IPS DF 6.9 (cell line): ENCODE measurements around the gene CSTPP1.

Experiments used
- DNase-seq: peaks from one replicate; pipeline ENCODE4 v3.0.0-alpha.2; 2013; ENCODE audit warnings: low read depth, low spot score
- H3K27ac ChIP-seq: one replicate; pipeline ENCODE4 v1.5.1; 2013; ENCODE audit warnings: low read length, control low read depth
- H3K27me3 ChIP-seq: 2 replicates; pipeline ENCODE4 v1.6.1; 2013; ENCODE audit warnings: mild to moderate bottlenecking, low read length; ENCODE audit not compliant: control insufficient read depth, insufficient read depth
- H3K36me3 ChIP-seq: 2 replicates; pipeline ENCODE4 v1.6.1; 2013; ENCODE audit warnings: low read length; ENCODE audit not compliant: control insufficient read depth, insufficient read depth
- H3K4me1 ChIP-seq: 2 replicates; pipeline ENCODE4 v1.6.1; 2013; ENCODE audit warnings: low read length; ENCODE audit not compliant: control insufficient read depth, insufficient read depth
- H3K4me3 ChIP-seq: 2 replicates; pipeline ENCODE4 v1.5.1; 2013; ENCODE audit warnings: mild to moderate bottlenecking, low read length
- H3K9me3 ChIP-seq: 2 replicates; pipeline ENCODE4 v1.6.1; 2013; ENCODE audit warnings: low read length, inconsistent platforms; ENCODE audit not compliant: control insufficient read depth, insufficient read depth
- WGBS: extraction: QIAGEN DNeasy Blood & Tissue Kit; methylation state at CpG from one replicate; pipeline ENCODE4 v1.1.7; 2013; ENCODE audit warnings: mixed read lengths, missing lambda C conversion rate; ENCODE audit not compliant: insufficient read length, insufficient coverage; 5-methylcytosine and 5-hydroxymethylcytosine counted together

Gene CSTPP1

DNA sequence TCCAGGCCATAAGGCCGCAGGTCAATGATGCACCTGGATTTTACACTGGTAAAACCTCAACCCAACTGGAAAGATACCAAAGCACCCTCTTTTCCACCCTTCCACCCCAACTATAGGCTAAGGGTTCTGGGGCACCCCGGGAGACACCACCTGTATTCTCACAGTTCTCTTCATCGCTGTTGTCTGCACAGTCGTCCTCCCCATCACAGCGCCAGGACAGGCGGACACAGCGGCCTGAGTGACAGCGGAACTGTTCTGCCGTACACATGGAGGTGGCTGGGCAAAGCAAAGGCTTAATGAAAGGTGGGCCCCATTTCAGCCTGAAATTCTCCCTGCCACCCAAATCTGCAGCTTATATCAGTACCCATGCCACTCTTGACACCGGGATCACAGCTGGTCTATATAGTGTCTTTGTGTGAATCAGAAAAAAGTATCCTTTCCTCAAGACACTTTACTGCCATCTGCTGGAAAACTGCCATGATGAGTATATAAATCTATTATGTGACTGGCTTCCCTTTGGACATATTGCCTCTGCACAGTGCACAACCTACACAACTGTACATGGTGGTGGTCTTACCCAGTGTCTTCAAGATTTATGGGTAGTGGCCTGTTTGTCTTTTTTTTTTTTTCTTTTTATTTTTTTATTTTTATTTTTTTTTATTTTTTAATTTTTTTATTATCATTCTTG is 39.7 kb upstream of the CSTPP1 start:
- H3K4me1 ChIP-seq: no peaks in the 10 kb centered on the region
- no peak overlapping the region for H3K27ac ChIP-seq
- H3K9me3 ChIP-seq: no peaks in the 10 kb centered on the region
- peaks cover 29% of the 10 kb centered on the region for H3K36me3 ChIP-seq
- no peak overlapping the region for H3K4me3 ChIP-seq
- H3K27me3 ChIP-seq: no peaks in the 10 kb centered on the region
- WGBS: no CpG with 5 or more reads among the region's 10 CpGs
- no peak for DNase-seq

DNA sequence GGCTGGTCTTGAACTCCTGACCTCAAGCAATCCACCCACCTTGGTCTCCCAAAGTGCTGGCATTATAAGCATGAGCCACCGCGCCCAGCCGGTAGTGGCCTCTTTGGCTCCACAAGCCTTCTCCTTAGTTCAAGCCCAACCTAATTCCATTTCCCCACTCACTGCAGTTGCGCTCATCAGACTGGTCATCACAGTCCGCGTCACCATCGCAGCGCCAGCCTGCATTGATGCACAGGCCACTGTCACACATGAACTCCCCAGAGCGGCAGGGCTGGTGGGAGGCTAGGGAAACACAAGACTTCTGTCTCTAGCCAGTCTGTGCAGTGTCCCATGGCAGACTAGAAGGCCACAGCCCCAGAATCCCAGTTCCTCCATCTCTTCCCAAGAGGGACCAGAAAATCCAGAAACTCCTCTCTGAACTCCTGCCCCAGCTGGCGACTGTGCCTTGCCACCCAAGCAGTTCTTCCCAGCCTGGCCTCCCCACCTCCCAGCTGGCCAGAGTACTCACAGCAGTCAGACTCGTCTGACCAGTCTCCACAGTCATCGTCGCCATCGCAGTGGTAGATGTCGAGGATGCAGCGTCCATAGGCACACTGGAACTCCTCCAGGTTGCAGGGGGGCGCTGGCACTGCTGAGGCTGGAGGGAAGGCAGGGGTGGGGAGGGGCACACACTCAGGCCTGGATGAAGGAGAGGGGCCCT is 38.0 kb upstream of the CSTPP1 start:
- Histone ChIP-seq H3K36me3 (peaks cover 29% of the 10 kb centered on the region), H3K27me3 (no peaks in the 10 kb centered on the region)
- no CpG with 5 or more reads among the region's 17 CpGs for WGBS

DNA sequence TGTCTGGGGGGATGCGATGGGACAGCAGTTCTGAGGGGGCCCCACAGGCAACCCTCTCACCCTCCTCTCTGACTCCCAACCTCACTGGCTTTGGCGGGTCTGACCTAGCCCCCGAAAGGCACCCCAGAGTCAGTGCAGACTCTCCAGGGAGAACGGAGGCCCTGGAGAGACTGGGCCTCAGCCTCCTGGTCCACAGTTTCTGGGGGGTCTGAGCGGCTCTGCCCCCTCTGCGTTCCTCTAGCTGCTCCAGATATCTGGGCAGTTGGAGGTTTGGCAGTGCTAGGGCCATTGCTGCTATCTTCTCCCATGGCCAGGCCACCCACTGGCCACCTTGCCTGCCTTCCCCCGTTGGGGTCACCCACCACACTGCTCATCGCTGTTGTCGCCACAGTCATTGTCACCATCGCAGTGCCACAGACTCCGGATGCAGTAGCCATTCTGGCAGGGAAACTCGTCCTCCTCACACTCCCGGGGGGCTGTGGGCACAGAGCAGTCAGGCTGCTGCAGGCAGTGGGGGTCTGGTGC is 37.0 kb upstream of the CSTPP1 start:
- Histone ChIP-seq H3K27me3 (no peaks in the 10 kb centered on the region), H3K4me1 (peaks cover 3% of the 10 kb centered on the region; the same call in 1 of the 2 replicates), H3K36me3 (peaks cover 26% of the 10 kb centered on the region), H3K27ac (no peak overlapping the region), H3K4me3 (no peak overlapping the region), H3K9me3 (no peaks in the 10 kb centered on the region)
- DNase-seq: no peak
- WGBS: no CpG with 5 or more reads among the region's 13 CpGs

More for the DNA sequence above, 38.0 kb upstream of the CSTPP1 start:
- Histone ChIP-seq H3K27ac (no peak overlapping the region), H3K4me1 (no peaks in the 10 kb centered on the region), H3K4me3 (no peak overlapping the region), H3K9me3 (no peaks in the 10 kb centered on the region)
- DNase-seq: no peak

DNA sequence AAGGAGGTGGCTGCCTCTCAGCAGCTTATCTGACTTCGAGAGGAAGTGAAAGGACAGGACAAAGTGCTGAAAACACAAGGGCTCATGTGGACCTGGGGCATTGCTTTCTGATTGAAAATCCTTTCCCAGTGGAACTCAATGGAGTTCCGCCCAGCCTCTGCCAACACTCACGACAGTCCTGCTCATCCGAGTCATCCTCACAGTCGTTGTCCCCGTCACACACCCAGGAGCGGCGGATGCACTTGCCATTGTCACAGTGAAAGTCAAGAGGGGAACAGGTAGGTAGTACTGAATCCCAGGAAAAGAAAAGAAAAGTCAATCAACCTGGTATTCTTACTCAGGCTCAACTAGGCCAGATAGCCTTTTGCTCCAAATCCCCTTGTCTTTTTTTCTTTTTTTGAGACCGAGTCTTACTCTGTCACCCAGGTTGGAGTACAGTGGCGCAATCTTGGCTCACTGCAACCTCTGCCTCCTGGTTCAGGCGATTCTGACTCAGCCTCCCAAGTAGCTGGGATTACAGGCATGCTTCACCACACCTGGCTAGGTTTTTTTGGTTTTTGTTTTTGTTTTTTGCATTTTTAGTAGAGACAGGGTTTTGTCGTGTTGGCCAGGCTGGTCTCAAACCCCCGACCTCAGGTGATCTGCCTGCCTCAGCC is 36.3 kb upstream of the CSTPP1 start:
- H3K4me1 ChIP-seq: peaks cover 5% of the 10 kb centered on the region; the same call in 1 of the 2 replicates
- H3K9me3 ChIP-seq: no peaks in the 10 kb centered on the region
- no peak for DNase-seq
- H3K27me3 ChIP-seq: no peaks in the 10 kb centered on the region
- no peak overlapping the region for H3K4me3 ChIP-seq
- peaks cover 21% of the 10 kb centered on the region for H3K36me3 ChIP-seq
- WGBS: no CpG with 5 or more reads among the region's 13 CpGs
- no peak overlapping the region for H3K27ac ChIP-seq

DNA sequence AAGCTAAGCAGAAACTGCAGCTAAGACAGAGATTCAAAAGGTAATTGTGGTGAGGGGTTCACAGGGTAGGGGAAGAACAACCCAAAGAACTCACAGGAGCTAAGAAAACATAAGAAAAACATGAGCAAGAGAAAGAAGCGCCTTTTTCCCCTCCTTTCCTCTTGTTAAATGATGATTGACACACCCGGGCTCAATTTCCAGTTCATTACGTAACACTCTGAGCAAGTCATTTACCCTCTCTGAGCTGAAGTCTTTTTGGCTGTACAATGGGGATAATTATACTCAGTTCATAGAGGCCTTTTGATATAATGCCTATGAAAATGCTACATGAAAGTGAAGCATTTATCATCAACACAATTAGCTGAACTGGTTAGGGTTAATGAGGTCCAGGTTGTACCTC is 35.4 kb upstream of the CSTPP1 start:
- WGBS: no CpG with 5 or more reads among the region's 3 CpGs
- no peak for DNase-seq

DNA sequence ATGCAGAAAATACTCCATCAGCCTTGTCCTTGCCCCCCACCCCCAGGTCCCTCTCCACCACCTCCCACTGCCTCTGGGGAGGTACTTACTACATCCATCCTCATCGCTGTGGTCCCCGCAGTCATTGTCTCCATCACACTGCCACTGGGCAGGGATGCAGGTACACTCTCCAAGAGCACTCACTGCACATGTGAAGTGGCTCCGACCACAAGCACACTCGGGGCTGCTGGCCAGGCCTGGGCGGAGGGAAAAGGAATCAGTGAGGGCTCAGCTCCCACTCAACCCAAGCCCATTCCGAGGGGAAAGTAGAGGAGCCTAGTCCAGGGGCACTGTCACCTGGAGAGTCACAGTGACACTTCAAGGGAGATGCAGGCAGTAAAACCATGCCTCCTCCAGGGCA is 33.9 kb upstream of the CSTPP1 start:
- Histone ChIP-seq H3K27ac (no peak overlapping the region), H3K36me3 (peaks cover 16% of the 10 kb centered on the region), H3K9me3 (no peaks in the 10 kb centered on the region), H3K4me1 (peaks cover 5% of the 10 kb centered on the region; the same call in 1 of the 2 replicates), H3K4me3 (no peak overlapping the region), H3K27me3 (no peaks in the 10 kb centered on the region)
- DNase-seq: no peak
- WGBS: no CpG with 5 or more reads among the region's 6 CpGs

More for the DNA sequence above, 35.4 kb upstream of the CSTPP1 start:
- H3K4me3 ChIP-seq: no peak overlapping the region
- peaks cover 16% of the 10 kb centered on the region for H3K36me3 ChIP-seq
- H3K27me3 ChIP-seq: no peaks in the 10 kb centered on the region
- H3K4me1 ChIP-seq: peaks cover 5% of the 10 kb centered on the region; the same call in 1 of the 2 replicates
- H3K27ac ChIP-seq: no peak overlapping the region
- no peaks in the 10 kb centered on the region for H3K9me3 ChIP-seq

DNA sequence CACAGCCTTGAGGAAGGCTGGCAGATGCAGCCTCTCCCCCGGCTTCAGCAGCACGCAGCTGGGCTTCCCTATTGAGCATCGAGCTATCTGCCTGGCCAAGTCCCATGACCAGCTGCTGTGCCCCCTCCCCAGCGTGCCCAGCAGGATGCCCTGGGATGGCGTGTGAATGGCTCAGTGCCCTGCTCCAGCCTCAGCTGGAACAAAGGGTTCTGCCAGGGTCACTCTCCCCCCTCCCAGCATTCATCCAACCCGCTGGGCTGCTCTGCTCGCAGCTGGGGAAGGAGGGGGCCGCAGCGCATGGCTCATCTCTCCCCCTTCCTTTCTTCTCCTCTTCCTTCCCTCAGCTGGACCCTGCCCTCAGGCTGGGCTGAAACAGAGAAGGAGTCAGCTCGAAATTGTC is 32.7 kb upstream of the CSTPP1 start:
- Histone ChIP-seq H3K36me3 (peaks cover 11% of the 10 kb centered on the region; the same call in 1 of the 2 replicates), H3K4me1 (peaks cover 5% of the 10 kb centered on the region; the same call in 1 of the 2 replicates), H3K9me3 (no peaks in the 10 kb centered on the region), H3K27me3 (no peaks in the 10 kb centered on the region), H3K27ac (no peak overlapping the region), H3K4me3 (no peak overlapping the region)
- DNase-seq: no peak
- WGBS: no CpG with 5 or more reads among the region's 10 CpGs

DNA sequence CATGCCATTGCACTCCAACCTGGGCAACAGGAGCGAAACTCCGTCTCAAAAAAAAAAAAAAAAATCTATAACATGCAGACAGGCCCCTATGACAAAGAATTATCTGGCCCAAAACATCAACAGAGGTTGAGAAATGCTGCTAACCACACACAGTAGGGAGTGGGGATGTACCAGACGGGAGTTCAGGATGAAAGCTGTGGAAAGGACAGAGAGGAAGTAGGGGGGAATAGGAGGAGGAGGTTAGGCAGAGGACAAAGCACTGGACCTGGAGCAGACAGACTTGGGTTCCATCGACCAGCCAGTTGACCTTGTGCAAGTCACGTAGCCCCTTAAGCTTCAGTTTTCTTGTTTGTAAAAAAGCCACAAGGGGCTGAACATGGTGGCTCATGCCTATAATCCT is 30.8 kb upstream of the CSTPP1 start:
- no peak overlapping the region for H3K27ac ChIP-seq
- WGBS: no CpG with 5 or more reads among the region's 5 CpGs
- no peak for DNase-seq
- H3K9me3 ChIP-seq: no peaks in the 10 kb centered on the region
- H3K4me3 ChIP-seq: no peak overlapping the region
- no peaks in the 10 kb centered on the region for H3K36me3 ChIP-seq
- H3K27me3 ChIP-seq: no peaks in the 10 kb centered on the region
- peaks cover 5% of the 10 kb centered on the region for H3K4me1 ChIP-seq

DNA sequence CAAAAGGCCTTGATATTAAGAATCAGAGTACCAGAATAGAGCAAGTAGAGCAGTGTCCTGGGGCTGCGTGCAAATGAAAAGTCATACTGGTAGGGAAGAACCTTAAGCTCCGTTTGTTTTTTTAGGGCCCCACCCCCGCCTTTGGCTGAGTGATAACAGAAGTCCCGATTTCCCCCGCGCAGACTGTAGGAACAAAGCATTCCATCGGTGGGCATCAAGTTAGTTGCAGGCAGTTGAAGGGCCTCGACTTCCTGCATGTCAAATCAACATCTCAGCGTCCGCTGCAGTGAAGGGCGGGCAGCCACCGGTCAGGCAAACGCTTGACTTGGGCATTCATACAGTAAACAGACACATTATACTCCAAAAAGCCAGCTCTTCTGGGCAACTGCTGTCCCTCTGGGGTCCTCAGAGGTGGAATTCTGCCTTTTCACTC is 29.9 kb upstream of the CSTPP1 start:
- WGBS: no CpG with 5 or more reads among the region's 13 CpGs
- DNase-seq: no peak
- no peak overlapping the region for H3K27ac ChIP-seq

DNA sequence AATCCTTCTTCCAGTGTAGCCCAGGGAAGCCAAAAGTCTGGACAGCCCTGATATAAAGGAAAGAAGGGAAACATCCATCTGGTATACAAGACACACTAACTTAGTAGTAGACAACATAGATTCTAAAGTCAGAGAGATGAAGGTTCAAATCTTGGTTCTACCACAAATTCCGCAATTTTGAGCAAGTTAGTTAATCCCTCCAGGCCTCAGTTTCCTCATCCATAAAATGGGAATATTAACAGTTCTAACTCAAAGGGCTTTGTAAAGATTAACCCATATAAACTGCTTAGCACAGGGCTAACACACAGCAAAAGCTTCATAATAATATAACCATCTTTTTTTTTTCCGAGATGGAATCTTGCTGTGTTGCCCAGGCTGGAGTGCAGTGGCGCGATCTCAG is 29.0 kb upstream of the CSTPP1 start:
- Histone ChIP-seq H3K9me3 (no peaks in the 10 kb centered on the region), H3K27me3 (no peaks in the 10 kb centered on the region), H3K4me1 (peaks cover 5% of the 10 kb centered on the region), H3K36me3 (no peaks in the 10 kb centered on the region), H3K27ac (no peak overlapping the region), H3K4me3 (no peak overlapping the region)
- WGBS: no CpG with 5 or more reads among the region's 4 CpGs
- no peak for DNase-seq

More for the DNA sequence above, 29.9 kb upstream of the CSTPP1 start:
- H3K9me3 ChIP-seq: no peaks in the 10 kb centered on the region
- H3K4me3 ChIP-seq: no peak overlapping the region
- peaks cover 5% of the 10 kb centered on the region for H3K4me1 ChIP-seq
- H3K27me3 ChIP-seq: no peaks in the 10 kb centered on the region
- H3K36me3 ChIP-seq: no peaks in the 10 kb centered on the region
